GM21825 (cell line): Measurements from ENCODE around the gene CRADD.
"Not testable (repeated sequence)": the region's sequence is repeated elsewhere in the genome, so short reads cannot be mapped to it uniquely, and the experiment has no call there.

Source experiments
- ATAC-seq: cut with Tn5 transposase; IDR thresholded peaks from one replicate; pipeline ENCODE4 v1.9.1; 2021; ENCODE audit warnings: mild to moderate bottlenecking, moderate library complexity; ENCODE audit not compliant: unreplicated experiment

Gene CRADD

DNA sequence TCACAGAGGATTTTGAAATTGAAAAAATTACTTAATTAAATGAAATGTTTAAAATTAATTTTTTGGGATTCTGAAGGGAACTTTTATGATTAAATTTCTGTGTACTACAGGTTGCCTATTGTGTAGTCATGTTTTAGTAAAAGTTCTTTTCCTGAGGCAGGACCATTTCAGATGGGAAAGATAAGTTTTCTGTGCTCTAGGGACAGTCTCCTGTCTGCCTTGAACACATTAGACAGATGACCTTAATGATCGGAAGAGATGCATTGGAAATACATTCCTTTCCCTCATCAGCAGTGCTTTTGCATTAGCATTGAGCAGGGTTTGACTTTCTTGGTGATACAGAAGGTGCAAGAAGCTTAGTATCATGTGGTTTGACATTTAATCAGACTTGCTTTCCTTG, 28.1 kb downstream of the CRADD start:
- ATAC-seq: no peak

DNA sequence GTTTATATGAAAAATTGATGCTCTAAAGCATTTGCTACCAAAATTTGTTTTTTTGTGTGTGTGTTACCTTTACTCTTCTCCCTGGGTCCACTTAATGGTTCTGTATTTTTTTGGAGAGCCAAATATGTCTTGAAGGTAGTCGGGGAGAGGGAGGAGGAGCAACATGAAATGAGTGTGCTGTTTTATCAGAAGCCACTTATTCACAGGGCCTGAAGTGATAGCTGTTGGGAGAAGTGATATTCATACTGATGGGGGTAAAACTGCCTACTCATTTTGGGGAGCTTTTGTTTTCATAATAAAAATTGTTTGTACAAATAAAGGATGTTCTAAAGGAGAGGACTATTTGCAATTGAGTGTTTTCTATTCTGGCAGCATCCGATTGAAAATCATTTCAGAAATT, 29.2 kb downstream of the CRADD start:
- no peak for ATAC-seq

DNA sequence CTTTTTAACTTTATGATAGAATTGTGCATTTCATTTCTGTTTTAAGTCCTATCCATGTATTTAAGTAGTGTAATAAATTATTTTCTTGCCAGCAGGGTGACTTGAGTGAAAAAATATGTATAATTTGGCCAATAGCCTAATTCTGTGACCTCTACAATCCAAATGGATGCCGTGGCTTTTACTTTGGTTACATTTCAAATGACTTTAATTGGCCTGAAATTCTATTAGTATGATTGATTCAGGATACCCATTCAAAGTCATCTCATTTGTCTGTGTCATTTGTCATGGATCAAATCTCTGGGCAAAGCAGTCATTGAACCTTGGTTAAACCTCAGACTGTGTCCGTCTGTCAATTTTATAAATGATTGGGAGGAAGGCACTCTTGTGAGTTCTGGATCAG, 29.6 kb downstream of the CRADD start:
- ATAC-seq: no peak

DNA sequence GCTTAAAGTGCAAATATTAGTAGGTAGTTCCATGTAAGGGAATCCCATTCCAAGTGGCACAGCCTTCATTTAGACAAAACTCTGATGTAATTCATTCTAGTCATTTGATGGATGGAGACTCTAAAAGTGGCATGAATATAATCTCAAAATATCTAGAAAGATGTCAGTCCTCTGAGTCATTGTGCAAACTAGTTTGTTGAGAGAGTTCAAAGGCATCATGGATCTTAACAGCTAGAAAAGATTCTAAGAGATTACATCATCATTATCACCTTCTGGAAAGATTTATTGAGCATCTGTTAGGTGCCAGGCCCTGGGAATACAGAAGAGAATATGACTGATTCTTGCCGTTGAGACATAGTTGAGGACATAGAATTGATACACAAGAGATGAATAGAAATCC, 30.7 kb downstream of the CRADD start:
- no peak for ATAC-seq

DNA sequence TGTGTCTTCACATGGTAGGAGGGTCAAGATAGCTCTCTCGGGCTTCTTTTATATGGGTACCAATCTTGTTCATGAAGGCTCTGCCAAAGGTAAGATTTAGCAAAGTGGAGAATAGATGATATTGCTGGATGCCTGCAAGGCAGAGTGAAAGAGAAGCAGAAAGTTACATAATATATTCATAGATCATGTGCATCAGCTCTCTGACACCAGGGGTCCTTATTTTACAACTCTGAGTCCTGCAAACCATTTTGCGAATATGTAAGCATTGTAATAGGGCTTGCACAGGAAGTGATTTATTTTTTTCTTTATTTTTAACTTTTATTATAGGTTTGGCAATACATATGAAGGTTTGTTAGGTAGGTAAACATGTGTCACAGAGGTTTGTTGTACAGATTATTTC, 31.8 kb downstream of the CRADD start:
- ATAC-seq: no peak

DNA sequence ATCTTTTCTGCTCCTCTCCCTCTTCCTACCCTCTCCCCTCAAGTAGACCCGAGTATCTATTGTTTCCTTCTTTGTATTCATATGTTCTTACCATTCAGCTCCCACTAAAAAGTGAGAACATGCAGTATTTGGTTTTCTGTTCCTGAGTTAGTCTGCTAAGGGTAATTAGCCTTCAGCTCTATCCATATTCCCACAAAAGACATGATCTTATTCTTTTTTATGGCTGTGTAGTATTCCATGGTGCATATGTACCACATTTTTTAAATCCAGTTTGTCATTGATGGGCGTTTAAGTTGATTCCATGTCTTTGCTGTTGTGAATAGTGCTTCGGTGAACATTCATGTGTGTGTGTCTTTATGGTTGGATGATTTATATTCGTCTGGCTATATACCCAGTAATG, 32.2 kb downstream of the CRADD start:
- no peak for ATAC-seq

DNA sequence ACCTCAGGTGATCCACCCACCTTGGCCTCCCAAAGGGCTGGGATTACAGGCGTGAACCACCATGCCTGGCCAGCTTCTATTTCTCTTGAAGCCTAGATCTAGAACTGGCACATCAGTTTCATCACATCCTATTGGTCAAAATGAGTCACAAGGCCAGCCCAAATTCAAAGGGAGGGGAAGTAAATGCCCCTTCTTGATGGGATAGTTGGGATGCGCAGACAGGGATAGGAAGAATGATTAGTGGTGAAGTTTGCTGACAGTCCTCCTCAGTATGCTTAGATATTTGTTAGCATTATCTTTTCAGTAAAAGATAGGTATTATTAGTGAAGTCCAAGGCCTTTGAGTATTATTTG, 33.4 kb downstream of the CRADD start:
- no peak for ATAC-seq

DNA sequence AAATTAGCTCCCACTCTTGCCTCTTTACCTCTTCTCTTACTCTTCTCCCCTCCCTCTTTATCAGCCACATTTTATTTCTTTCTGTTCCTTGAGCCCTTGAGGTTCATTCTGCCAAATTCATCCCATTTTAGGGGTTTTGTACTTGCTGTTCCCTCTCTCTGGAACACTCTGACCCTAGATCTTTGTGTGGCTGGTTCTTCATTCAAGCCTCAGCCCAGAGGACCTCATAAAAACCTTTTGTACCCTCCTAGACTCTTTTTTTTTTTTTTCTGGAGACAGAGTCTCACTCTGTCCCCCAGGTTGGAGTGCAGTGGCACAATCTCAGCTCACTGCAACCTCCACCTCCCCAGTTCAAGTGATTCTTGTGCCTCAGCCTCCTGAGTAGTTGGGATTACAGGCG, 34.3 kb downstream of the CRADD start:
- not testable (repeated sequence) for ATAC-seq

DNA sequence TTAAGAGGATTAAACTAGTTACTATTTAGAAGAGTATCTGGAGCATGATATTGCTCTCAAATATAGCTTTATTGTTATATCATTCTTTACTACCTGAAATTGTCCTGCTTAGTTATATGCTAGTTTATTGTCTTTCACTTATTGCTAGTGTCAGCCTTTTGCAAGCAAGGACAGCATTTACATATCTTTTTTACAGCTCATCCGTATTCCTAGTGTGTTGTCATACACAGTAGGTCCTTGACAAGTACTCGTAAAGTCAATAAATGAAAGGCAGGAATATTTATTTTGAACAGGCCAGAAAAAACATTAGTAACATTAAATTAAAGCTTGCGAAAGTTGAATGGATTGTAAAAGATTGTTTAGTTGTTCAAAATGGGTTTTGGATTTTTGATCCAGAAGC, 35.0 kb downstream of the CRADD start:
- ATAC-seq: no peak

DNA sequence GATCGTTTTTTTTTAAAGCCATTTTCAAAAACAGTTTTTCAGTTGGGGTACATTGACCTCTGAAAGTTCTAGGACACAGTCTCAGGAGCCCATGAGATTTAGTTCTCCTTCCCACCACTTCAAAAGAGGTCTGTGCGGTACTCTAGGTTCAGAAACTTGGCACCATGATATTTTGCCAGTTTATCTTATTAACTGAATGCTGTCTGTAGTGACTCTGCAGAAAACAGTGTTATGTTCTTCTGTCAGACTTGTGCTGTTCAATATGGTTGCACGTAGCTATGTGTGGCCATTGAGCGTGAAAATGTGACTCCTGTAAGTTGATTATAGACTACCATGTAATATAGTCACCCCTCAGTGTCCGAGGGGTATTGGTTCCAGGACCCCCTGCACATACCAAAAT, 35.9 kb downstream of the CRADD start:
- ATAC-seq: no peak

DNA sequence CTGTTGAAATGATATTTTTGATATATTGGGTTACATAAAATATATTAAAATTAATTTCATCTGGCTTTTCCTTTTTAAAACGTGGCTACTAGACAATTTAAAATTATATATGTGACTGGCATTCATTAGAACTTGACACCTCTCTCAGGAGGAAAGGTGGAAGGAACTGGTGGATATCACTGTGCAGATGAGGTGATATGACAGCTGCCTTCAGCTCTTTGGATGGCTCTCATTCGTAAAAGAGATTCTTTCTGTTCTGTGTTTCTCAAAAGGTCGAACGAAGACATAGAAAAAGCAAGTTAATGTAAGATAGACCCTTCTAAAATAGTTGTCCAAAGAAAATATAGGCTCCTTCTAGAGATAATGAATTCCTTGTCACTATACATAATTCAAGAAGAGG, 36.6 kb downstream of the CRADD start:
- no peak for ATAC-seq

DNA sequence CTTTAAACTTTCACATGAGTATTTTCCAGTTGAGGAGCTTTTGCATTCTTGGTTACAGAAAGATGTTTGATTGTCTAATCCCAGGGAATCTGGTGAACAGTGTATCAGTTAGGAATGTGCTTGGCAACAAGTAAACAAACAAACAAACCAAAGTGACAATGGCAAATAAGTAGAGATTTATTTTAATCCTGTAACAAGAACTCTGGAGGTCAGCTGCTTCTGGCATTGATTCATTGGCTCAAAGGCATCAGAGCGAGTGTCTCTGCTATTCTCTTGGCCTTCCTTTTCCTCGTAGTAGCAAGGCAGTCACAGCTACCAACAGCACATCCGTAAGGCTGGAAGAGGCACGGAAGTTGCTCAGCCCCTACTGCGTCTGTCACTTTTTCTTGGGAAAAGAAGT, 37.2 kb downstream of the CRADD start:
- no peak for ATAC-seq

DNA sequence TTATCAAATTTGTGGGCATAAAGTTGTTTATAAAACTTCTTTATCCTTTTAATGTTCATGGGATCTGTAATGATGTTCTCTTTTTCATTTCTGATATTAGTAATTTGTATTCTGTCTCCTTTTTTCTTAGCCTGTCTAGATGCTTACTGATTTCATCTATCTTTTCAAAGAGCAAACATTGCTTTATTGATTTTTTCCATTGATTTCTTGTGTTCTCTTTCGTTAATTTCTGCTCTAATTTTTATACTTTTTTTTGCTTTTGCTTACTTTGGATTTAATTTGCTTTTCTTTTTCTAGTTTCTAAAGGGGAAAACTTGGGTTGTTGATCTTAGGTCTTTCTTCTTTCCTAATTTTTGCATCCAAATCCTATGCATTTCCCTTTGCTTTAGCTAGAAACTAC, 42.5 kb downstream of the CRADD start:
- ATAC-seq: no peak

DNA sequence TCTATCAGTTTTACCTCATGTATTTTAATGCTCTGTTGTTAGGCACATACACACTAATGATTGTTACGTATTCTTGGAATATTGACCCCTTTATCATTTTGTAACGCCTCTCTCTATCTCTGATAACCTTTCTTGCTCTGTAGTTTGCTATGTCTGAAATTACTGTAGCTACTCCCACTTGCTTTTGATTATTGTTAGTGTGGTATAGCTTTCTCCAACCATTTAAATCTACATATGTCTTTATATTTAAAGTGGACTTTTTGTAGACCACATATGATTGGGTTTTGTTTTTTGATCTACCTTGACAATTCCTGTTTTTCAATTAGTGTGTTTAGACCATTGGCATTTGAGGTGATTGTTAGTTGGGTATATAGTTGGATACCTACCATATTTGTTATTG, 43.4 kb downstream of the CRADD start:
- no peak for ATAC-seq

DNA sequence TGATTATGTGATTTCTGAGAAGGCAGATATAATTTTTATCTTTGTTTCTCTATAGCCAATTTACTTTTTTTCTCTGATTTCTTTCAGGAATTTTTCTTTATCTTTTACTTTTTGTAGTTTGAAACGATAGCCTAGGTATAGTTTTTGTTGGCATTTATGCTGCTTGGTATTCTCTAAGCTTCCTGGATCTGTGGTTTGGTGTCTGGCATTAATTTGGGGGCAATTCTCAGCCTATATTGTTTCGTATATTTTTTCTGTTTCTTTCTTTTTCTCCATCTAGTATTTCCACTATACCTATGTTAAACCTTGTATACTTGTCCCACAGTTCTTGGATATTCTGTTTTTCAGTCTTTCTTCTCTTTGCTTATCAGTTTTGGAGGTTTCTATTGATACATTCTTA, 45.0 kb downstream of the CRADD start:
- no peak for ATAC-seq

DNA sequence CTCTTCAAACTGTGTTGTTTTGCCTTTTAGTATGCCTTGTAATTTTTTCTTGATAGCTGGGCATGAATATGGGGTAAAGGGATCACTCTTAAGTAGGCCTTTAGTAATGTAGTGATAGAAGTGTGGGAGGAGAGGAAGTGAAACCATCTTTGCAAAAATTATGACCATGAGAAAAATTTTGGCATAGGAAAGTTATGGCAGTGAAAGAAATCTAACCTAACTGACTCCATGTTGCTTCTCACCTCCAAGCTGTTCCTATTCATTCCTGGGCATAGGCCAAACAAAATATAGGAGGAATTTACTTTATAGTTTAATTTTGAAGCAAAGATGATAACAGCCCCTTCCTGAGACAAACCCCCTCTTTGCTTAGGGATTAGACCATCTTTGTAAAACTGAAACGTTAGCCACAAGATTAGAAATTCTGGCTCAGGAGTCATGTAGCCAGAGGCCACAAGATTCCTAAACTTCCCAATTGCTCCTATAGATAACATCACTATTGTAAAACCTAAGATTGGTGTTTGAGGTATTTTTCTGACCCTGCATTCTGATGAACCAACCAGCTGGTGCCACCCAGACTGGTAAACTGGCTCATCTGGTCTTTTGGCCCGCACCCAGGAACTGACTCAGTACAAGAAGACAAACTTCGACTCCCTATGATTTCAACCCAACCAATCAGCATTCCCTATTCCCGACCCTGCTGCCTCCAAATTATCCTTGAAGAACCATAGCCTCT, 45.8 kb downstream of the CRADD start:
- no peak for ATAC-seq

DNA sequence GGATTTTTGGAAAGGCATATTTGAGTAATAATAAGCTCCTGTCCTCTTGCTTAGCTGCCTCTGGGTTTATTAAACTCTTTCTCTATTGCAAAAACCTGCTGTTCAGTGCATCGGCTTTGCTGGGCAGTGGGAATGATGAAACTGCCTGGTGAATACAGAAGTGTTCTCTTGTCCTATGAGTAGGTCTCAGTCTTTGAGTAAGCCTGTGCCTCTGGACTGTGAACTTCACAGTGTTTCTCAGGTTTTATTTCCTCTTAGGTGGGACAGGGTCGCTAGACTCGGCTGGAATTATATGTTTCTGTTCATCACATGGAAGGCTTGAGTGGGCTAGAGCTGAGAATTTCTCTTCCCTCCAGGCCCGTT, 46.4 kb downstream of the CRADD start:
- ATAC-seq: no peak

DNA sequence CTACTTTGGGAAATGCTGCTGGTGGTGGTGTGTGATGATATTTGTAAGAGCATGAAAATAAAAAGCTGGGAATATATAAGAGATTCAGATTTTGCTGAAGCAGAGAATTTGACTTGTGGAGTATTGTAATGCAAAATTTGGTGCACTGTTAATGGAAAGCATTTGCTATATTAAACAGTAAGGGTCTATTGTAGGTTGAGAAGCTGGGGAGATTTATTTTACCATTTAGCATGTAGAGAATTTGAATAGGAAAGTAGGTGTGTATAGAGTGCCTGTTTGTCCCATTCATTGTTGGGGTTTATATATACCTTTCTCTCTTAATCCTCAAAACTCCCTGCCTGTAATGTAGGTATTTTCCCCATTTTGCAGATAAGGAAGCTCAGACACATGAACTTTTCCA, 48.4 kb downstream of the CRADD start:
- no peak for ATAC-seq

DNA sequence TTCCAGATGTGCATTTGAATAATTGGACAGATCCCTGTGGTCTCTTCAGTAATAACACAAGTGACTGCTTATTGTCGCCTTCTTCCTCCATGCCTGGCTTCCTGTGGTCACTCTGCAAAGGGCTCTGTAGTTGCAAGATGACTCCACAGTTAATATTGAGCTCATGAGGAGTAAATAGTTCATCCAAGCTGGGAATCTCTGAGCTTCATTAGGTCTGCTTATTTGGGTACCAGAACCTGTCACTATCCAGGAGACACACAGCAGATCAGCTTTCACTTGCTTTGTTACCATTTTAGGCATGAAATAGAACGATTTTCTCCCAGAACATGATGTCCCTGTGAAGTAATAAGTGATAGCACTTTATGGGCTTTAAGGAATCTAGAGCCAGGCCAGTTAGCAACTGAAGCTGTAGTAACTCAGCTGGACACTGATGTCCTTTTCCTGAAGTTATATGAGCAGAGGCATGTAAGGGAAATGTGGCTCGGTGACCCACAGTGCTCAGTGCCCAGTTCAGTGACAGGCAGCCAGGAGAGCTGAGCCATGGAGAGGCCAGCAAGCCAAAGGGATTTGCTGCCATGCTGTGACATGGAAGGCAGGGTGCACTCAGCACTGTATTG, 50.1 kb downstream of the CRADD start:
- ATAC-seq: peak; percentile 49

DNA sequence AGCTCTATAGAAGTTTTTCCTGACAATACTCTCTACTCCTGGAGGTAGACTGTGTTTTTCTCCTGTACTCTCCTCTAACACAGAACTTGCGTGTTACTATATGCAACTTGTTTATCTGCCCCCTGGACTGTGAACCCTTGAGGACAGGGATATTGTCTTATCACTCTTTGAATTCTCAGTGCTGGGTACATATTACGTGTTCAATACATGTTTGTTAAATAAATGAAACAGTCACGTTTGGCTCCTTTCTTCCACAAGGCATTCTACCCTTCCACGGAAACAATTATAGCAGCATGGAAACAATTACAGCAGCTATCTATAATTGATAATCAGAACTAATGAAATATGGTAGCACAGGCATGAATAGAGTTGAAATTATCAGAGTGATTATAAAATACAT, 50.7 kb downstream of the CRADD start:
- no peak for ATAC-seq

DNA sequence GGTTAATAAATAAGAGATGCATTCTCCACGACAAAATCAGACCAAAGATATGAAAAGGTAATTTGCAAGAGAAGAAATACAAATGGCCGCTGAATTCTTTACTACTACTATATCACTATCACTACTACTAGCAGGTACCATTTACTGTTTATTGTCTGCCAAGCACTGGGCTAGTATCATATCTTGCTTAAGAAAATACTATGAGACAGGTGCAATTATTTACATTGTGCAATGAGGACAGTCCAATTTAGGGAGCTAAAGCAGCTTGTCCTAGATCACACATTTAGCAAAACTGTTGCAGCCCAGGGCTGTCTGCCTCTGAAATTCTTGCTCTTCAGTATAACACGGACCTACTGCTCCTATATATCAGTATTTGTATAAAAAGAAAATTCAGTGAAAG, 52.8 kb downstream of the CRADD start:
- no peak for ATAC-seq

DNA sequence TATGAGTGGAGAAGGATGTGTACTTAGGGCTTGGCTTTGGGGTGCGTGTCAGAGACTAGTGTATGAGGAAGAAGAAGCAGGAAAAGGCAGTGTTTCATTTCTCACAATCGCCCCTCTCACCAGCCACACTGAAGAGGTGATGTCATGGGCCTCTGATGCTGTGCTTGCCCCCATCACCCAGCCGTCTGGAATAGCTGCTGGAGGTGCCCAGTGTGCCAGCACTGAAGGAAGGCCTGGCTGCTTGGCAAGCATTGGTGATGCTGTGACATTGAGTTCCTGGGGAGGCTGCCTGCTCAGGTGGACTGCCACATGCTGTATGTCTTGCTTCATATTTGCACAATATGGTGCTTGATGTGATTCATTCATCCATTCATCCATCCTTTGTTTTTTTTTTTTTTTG, 56.2 kb downstream of the CRADD start:
- no peak for ATAC-seq

DNA sequence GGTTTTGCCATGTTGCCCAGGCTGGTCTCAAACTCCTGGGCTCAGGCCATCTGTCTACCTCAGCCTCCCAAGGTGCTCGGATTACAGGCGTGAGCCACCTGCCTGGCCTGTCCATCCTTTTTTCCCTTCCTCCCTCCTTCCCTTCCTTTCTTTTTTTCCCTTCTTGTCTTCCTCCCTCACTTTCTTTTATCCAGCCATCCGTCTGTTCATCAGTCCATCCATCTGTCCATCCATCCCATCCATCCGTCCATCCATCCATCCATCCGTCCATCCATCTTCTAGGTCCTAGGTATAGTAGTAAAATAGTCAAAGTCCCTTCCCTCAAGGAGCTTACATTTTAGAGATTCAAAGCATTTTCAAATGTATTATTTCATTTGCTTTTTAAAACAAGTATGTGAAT, 56.8 kb downstream of the CRADD start:
- no peak for ATAC-seq
